ENCODE measurements around the gene SLC37A1. TPM values are rescaled to one million over a fixed set of nuclear protein-coding genes. Genes with fewer than 3 reads are reported as not detected.

SLC37A1 gene
- total RNA-seq, 1 experiment from 2014 or later, result 4.9 TPM

- Mint-ChIP-seq H3K4me1 (ENCODE audit: insufficient read depth, unreplicated experiment) (peaks cover 18% of the 10 kb centered on the region), H3K27ac (ENCODE audit: low read depth, unreplicated experiment) (no peak overlapping the region), H3K4me3 (ENCODE audit: unreplicated experiment) (no peak overlapping the region), H3K9me3 (ENCODE audit: unreplicated experiment) (no peaks in the 10 kb centered on the region), H3K27me3 (ENCODE audit: insufficient read depth, unreplicated experiment) (no peaks in the 10 kb centered on the region), H3K36me3 (ENCODE audit: insufficient read depth, unreplicated experiment) (no peaks in the 10 kb centered on the region)
- CTCF ChIA-PET, result no interaction called here
- TF ChIP-seq, protein P1, sequence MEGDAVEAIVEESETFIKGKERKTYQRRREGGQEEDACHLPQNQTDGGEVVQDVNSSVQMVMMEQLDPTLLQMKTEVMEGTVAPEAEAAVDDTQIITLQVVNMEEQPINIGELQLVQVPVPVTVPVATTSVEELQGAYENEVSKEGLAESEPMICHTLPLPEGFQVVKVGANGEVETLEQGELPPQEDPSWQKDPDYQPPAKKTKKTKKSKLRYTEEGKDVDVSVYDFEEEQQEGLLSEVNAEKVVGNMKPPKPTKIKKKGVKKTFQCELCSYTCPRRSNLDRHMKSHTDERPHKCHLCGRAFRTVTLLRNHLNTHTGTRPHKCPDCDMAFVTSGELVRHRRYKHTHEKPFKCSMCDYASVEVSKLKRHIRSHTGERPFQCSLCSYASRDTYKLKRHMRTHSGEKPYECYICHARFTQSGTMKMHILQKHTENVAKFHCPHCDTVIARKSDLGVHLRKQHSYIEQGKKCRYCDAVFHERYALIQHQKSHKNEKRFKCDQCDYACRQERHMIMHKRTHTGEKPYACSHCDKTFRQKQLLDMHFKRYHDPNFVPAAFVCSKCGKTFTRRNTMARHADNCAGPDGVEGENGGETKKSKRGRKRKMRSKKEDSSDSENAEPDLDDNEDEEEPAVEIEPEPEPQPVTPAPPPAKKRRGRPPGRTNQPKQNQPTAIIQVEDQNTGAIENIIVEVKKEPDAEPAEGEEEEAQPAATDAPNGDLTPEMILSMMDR (IDR thresholded peaks at IDR 0.05; ENCODE audit: unreplicated experiment), result no peak
- intact Hi-C loops (cut with micrococcal nuclease), result no loop called here
- POLR2A ChIA-PET, result no interaction called here
- peak; percentile 13 for DNase-seq (ENCODE audit: unreplicated experiment)
- BruUV-seq (replicated peaks), result no TSS peak
Observed at GRCh38 chr21:42518626-42519025, 5.0 kb downstream of the SLC37A1 start.

- H3K4me3 Mint-ChIP-seq (ENCODE audit: unreplicated experiment), result no peak overlapping the region
- TF ChIP-seq, protein P1 (IDR thresholded peaks at IDR 0.05; ENCODE audit: unreplicated experiment), result no peak
- H3K36me3 Mint-ChIP-seq (ENCODE audit: insufficient read depth, unreplicated experiment), result no peaks in the 10 kb centered on the region
- intact Hi-C loops (cut with micrococcal nuclease), result no loop called here
- BruUV-seq (replicated peaks), result no TSS peak
- DNase-seq (ENCODE audit: unreplicated experiment), result no peak
- ChIA-PET POLR2A (interaction anchor here (0.6 kb wide), 1 partner anchor 734 kb away, joined by 3 read pairs; no protein-coding TSS in a partner anchor), CTCF (no interaction called here)
- peaks cover 18% of the 10 kb centered on the region for H3K4me1 Mint-ChIP-seq (ENCODE audit: insufficient read depth, unreplicated experiment)
- no peaks in the 10 kb centered on the region for H3K27me3 Mint-ChIP-seq (ENCODE audit: insufficient read depth, unreplicated experiment)
- no peaks in the 10 kb centered on the region for H3K9me3 Mint-ChIP-seq (ENCODE audit: unreplicated experiment)
- H3K27ac Mint-ChIP-seq (ENCODE audit: low read depth, unreplicated experiment), result no peak overlapping the region
Observed at GRCh38 chr21:42520628-42521253, 7.1 kb downstream of the SLC37A1 start.

GRCh38 chr21:42521384-42521783, 7.7 kb downstream of the SLC37A1 start:
- peak overlapping the region; percentile 11 for H3K27ac Mint-ChIP-seq (ENCODE audit: low read depth, unreplicated experiment)
- peaks cover 18% of the 10 kb centered on the region for H3K4me1 Mint-ChIP-seq (ENCODE audit: insufficient read depth, unreplicated experiment)
- no peaks in the 10 kb centered on the region for H3K27me3 Mint-ChIP-seq (ENCODE audit: insufficient read depth, unreplicated experiment)
- BruUV-seq (replicated peaks), result no TSS peak
- TF ChIP-seq, protein P1 (IDR thresholded peaks at IDR 0.05; ENCODE audit: unreplicated experiment), result no peak
- no peaks in the 10 kb centered on the region for H3K9me3 Mint-ChIP-seq (ENCODE audit: unreplicated experiment)
- intact Hi-C loops (cut with micrococcal nuclease), result no loop called here
- H3K36me3 Mint-ChIP-seq (ENCODE audit: insufficient read depth, unreplicated experiment), result no peaks in the 10 kb centered on the region
- DNase-seq (ENCODE audit: unreplicated experiment), result no peak
- ChIA-PET CTCF (no interaction called here), POLR2A (interaction anchor here (0.6 kb wide), 1 partner anchor 735 kb away, joined by 3 read pairs; no protein-coding TSS in a partner anchor)
- H3K4me3 Mint-ChIP-seq (ENCODE audit: unreplicated experiment), result no peak overlapping the region

DNA sequence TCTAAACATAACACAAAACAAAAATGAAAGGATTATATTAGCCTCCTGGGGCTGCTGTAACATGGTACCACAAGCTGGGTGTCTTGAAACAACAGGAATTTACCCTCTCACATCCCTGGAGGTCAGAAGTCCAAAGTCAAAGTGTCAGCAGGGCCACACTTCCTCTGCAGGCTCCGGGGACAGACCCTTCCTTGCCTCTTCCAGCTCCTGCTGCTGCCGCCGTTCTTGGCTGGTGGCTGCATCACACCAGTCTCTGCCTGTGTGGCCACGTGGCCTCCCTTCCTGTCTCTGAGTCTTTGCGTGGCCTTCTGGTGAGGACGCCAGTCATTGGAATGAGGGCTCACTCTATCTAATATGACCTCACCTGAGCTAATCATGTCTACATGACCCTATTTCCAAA, 8.2 kb downstream of the SLC37A1 start:
- ChIA-PET CTCF (no interaction called here), POLR2A (no interaction called here)
- no peaks in the 10 kb centered on the region for H3K36me3 Mint-ChIP-seq (ENCODE audit: insufficient read depth, unreplicated experiment)
- no peak overlapping the region for H3K4me3 Mint-ChIP-seq (ENCODE audit: unreplicated experiment)
- no peak for DNase-seq (ENCODE audit: unreplicated experiment)
- peak overlapping the region; percentile 11 for H3K27ac Mint-ChIP-seq (ENCODE audit: low read depth, unreplicated experiment)
- TF ChIP-seq, protein P1 (IDR thresholded peaks at IDR 0.05; ENCODE audit: unreplicated experiment), result no peak
- H3K27me3 Mint-ChIP-seq (ENCODE audit: insufficient read depth, unreplicated experiment), result no peaks in the 10 kb centered on the region
- intact Hi-C loops (cut with micrococcal nuclease), result no loop called here
- no TSS peak for BruUV-seq (replicated peaks)
- H3K9me3 Mint-ChIP-seq (ENCODE audit: unreplicated experiment), result no peaks in the 10 kb centered on the region
- H3K4me1 Mint-ChIP-seq (ENCODE audit: insufficient read depth, unreplicated experiment), result peaks cover 18% of the 10 kb centered on the region

All from MCF 10A (cell line).